ENCODE measurements around the gene GALNT10. TPM values are rescaled to one million over a fixed set of nuclear protein-coding genes. Genes with fewer than 3 reads are reported as not detected.

The GALNT10 gene
- total and polyA plus RNA-seq, 2 of the 4 experiments (the other 2 are of a cell fraction): 46.2 to 67.0 TPM

DNA sequence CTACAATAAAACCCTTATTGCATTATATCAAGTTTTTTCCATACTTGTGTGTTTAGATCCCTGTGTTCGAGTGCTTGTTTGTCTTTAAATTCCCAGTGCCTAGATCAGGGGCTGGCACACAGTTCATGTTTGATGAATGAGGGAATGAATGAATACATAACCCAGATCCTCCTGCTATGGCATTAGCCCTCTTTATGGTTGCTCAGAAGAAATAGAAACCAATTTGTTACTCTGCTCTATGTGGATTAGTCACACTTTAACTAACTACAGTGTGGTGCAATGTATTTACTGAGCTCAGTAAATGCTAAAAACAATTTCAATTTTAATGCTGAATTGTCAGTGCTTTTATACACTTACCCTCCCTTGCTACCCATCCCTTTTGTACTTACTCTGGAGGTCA lies 16.4 kb upstream of the GALNT10 start:
- intact Hi-C loops (cut with micrococcal nuclease) (no loop called here), in situ Hi-C loops (cut with MboI; ENCODE audit: low sequenced_read_pairs) (no loop called here)

More for the DNA sequence above, 16.4 kb upstream of the GALNT10 start:
- TF ChIP-seq RFX5 (IDR thresholded peaks at IDR 0.05; ENCODE audit: low read depth, low read length) (no peak), SMC3 (IDR thresholded peaks at IDR 0.05; ENCODE audit: low read depth, low read length) (no peak), MAZ (IDR thresholded peaks at IDR 0.05; ENCODE audit: borderline replicate concordance, low read depth, low read length) (no peak), NFE2L2 (IDR thresholded peaks at IDR 0.05; ENCODE audit: low read depth, low read length) (no peak), CHD1 (IDR thresholded peaks at IDR 0.05; ENCODE audit: low read depth, low read length) (no peak), RCOR1 (IDR thresholded peaks at IDR 0.05; ENCODE audit: insufficient replicate concordance, low read length) (no peak), BHLHE40 (IDR thresholded peaks at IDR 0.05; ENCODE audit: low read depth, low read length) (no peak)
- no peak overlapping the region for H4K91ac ChIP-seq (ENCODE audit: insufficient read depth, low read depth, low read length)
- no peak overlapping the region for H3K18ac ChIP-seq (ENCODE audit: low read depth, low read length)
- H2BK20ac ChIP-seq (ENCODE audit: low read depth, low read length): no peak overlapping the region
- no peaks in the 10 kb centered on the region for H3K4me1 ChIP-seq (ENCODE audit: control insufficient read depth, insufficient read depth, low read length)
- no peaks in the 10 kb centered on the region for H3K9me3 ChIP-seq (ENCODE audit: control insufficient read depth, insufficient read depth, low read length)
- ATAC-seq (ENCODE audit: low read depth) (peak; percentile 56), DNase-seq (no peak)
- dilution Hi-C loops (cut with HindIII; ENCODE audit: low sequenced_read_pairs, unreplicated experiment): no loop called here
- no peak overlapping the region for H3K27ac ChIP-seq (ENCODE audit: insufficient read depth, low read length)
- H3K4me2 ChIP-seq (ENCODE audit: low read depth, low read length): no peak overlapping the region
- H3K27me3 ChIP-seq (ENCODE audit: control insufficient read depth, insufficient read depth, low read length): peaks cover 27% of the 10 kb centered on the region
- no peak overlapping the region for H3K4me3 ChIP-seq (ENCODE audit: insufficient read depth, low read depth, low read length)
- H2BK15ac ChIP-seq (ENCODE audit: low read depth, low read length): no peak overlapping the region
- H3K56ac ChIP-seq (ENCODE audit: extremely low read depth, insufficient read depth, low read length): no peak overlapping the region
- no peak overlapping the region for H4K5ac ChIP-seq (ENCODE audit: low read depth, low read length)
- CTCF ChIA-PET: no interaction called here
- H2AK5ac ChIP-seq (ENCODE audit: low read depth, low read length): no peak overlapping the region
- POLR2A ChIA-PET (ENCODE audit: unreplicated experiment): no interaction called here
- H3K4ac ChIP-seq (ENCODE audit: low read depth, low read length): no peak overlapping the region
- no TSS peak for BruUV-seq (replicated peaks)
- no peaks in the 10 kb centered on the region for H4K20me1 ChIP-seq (ENCODE audit: insufficient read depth, low read length)
- H3K14ac ChIP-seq (replicated peaks; ENCODE audit: low read depth, low read length): no peak overlapping the region
- WGBS, 2 experiments (ENCODE audit: extremely low coverage in 2 of 2, insufficient read length in 1 of 2): no CpG with 5 or more reads among the region's 1 CpG
- no peak overlapping the region for H3K9ac ChIP-seq (ENCODE audit: low read depth, low read length)
- H3K36me3 ChIP-seq (ENCODE audit: control insufficient read depth, insufficient read depth, low read length): no peaks in the 10 kb centered on the region
- no peaks in the 10 kb centered on the region for H3K79me1 ChIP-seq (ENCODE audit: low read depth in 1 of 2, low read length in 2 of 2)
- no peak overlapping the region for H2BK120ac ChIP-seq (ENCODE audit: low read depth, low read length)
- no peak overlapping the region for H2AK9ac ChIP-seq (replicated peaks; ENCODE audit: low read depth, low read length, poor library complexity)
- no peak overlapping the region for H3K23ac ChIP-seq (ENCODE audit: low read depth, low read length)
- no peak overlapping the region for H4K8ac ChIP-seq (ENCODE audit: low read depth in 2 of 2, low read length in 2 of 2)
- H3K9me1 ChIP-seq (ENCODE audit: insufficient read depth, low read length): no peaks in the 10 kb centered on the region; the same call in 1 of the 2 replicates
- no peak overlapping the region for H2AFZ ChIP-seq (replicated peaks; ENCODE audit: low read length, poor library complexity)
- no peak overlapping the region for H2BK5ac ChIP-seq (ENCODE audit: low read depth, low read length, poor library complexity, severe bottlenecking)

All from IMR-90 (cell line).